Prostate gland (tissue), 2 donors: ENCODE measurements around the gene UBE2E1.

Experiments
- CTCF ChIP-seq, 4 experiments: fragments of 200-600 bp in 2 of 4; fragments of 450-650 bp in 2 of 4; sonication (generic) in 2 of 4; IDR thresholded peaks; 1 replicate in 3 of 4; 2 replicates in 1 of 4; pipeline ENCODE4 v1.5.1; 2016 to 2019; ENCODE audit warnings: antibody characterized with exemption in 4 of 4, mild to moderate bottlenecking in 2 of 4, moderate library complexity in 2 of 4
- POLR2A ChIP-seq: fragments of 450-650 bp; IDR thresholded peaks from one replicate; pipeline ENCODE4 v1.6.1; 2016; ENCODE audit warnings: antibody characterized with exemption, mild to moderate bottlenecking
- POLR2AphosphoS5 ChIP-seq: sonication (generic); formaldehyde crosslinking; IDR thresholded peaks from one replicate; pipeline ENCODE4 v1.6.1; 2017; ENCODE audit warnings: antibody characterized with exemption

DNA sequence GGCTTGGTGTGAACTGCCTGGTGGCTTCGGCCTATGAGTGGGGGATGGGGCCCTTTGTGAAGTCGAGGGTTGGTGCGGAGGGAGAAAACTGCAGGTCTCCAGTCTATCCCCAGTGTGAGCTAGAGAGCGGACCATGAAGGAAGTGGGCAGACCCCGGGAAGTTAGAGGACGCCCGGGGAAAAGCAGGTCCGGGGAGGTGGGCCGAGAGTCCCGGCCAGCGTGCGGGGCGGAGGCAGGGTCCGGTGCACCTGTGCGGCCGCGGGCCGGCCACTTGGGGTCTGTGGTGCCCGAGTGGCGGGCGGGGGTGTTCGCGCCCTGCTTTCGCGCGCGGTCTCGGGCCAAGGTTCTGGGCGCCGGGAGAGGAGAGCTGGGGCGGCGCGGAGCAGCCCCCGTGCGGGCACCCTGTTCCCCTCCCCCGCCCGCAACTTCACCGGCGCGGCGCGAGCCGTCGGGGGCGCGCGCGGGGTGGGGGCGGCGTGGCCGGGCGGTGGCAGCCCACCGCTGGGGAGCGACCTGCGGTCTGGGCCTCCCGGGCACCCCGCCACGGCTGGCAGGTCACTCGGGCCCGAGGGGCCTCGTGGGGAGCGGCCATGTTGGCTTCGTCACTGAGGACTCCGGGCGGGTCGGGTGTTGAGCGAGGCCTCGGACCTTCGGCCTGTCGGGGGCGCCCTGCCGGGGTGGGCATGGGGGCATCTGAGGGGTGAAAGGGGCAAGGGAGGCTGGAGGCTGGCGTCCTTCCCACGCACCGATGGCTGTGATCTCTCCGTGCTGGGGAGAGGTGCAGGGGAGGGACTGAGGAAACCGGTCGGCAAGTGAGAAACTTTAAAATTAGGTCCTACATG, 4.8 kb downstream of the UBE2E1 start:
- no peak for TF ChIP-seq CTCF (IDR thresholded peaks at IDR 0.05)
- TF ChIP-seq POLR2AphosphoS5 = no peak
- no peak for TF ChIP-seq POLR2A
